HG02642 (cell line): ENCODE measurements around the gene TYROBP.
"Not testable (repeated sequence)": the region's sequence is repeated elsewhere in the genome, so short reads cannot be mapped to it uniquely, and the experiment has no call there.

Experiments
- ATAC-seq: cut with Tn5 transposase; IDR thresholded peaks from one replicate; pipeline ENCODE4 v1.9.1; 2021; ENCODE audit warnings: mild to moderate bottlenecking; ENCODE audit not compliant: unreplicated experiment, poor library complexity

Gene TYROBP

GRCh38 chr19:35901854-35902661 lies 6.0 kb downstream of the TYROBP start, which contains the start of gene HCST:
Gene HCST, plus strand, starts transcription at chr19:35902529. Its CDS starts 65 bp downstream, at chr19:35902594.
- no peak for ATAC-seq

DNA sequence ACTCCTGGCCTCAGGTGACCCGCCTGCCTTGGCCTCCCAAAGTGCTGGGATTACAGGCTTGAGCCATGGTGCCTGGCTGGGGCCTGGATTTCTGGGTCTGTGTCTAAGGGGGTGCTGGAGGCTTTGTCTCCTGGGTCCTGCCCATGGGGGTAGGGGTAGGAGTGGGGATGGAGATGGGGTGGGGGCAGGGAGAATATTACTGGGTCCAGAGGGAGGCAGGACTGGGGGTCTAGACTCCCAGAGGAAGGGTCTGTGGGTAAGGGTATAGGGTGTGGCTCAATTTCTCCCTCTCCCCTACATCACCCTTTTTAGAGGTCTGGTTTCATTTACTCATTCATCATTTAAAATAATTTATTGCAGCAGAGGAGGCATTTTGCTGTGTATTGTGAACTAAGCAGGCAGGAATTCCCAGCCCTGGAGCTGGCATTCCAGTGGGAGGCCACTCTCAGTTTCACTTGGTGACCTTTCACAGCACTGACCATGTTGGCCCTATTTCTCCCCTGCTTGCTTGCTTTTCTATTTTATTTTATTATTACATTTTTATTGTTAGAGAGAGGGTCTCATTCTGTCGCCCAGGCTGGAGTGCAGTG lies 6.9 kb downstream of the TYROBP start:
- no peak for ATAC-seq

GRCh38 chr19:35899547-35900214 lies 8.4 kb downstream of the TYROBP start:
- ATAC-seq, result peak; percentile 51

GRCh38 chr19:35898499-35898809 lies 9.6 kb downstream of the TYROBP start:
- ATAC-seq, result no peak

DNA sequence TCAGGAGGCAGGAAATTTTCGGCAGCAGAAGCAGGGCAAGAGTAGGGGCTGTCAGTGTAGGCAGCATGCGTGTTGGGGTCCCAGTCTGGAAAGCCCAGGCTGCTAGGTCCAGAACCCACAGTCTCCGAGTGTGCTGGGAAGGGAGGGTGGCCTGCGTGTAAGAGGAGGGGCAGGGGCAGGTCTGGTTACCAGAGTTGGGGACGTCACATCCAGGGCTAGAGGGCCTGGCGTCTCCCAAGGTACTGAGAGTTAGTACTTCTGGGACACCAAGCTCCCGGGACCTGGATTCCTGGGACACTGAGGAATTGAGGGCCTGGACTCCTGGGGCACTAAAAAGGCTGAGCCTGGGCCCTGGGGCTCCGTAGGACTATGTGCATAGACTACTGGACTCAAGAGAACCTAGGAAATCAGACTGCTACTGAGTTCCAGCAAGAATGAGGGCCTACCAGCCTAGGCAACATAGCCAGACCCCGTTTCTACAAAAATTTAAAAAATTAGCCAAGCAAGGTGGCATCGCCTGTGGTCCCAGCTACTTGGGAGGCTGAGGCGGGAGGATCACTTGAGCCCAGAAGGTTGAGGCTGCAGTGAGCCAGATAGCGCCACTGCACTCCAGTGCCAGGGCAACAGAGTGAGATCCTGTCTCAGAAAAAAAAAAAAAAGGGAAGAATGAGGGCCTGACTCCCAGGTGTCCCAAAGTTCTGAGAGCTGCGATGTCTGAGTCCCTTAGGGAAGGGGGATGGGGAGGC lies 10.2 kb downstream of the TYROBP start:
- ATAC-seq, result no peak

DNA sequence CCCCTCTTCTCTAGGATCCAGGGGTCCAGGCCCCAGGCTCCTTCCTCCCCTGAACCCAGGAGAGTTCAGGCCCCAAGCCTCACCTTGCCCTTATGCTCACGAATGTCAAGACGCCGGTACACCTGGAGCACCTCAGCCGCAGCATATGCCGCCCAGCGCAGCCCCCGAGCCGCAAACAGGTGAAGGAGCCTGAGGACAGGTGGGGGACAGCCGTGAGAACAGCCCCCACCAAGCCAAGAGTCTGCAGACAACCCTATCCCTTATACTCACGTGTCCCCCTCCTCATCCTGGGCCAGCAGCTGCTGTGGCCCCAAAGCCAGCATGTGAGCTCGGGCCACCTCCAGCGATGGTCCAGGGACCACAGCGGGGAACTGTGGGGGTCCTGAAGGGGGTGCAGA lies 11.5 kb downstream of the TYROBP start:
- no peak for ATAC-seq

- no peak for ATAC-seq
These were observed 12.0 kb downstream of the TYROBP start for GRCh38 chr19:35895911-35896642.

GRCh38 chr19:35894342-35894741 lies 13.8 kb downstream of the TYROBP start:
- no peak for ATAC-seq

DNA sequence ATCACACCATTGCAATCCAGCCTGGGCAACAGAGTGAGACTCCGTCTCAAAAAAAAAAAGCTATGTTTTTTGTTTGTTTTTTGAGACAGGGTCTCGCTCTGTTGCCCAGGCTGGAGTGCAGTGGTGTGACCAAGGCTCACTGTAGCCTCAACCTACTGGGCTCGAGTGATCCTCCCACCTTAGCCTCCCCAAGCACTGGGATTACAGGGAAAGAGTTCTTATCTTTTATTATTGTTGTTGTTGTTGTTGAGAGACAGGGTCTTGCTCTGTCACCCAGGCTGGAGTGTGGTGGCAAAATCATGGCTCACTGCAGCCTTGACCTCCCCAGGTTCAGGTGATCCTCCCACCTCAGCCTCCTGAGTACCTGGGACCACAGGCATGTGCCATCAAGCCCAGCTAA lies 16.3 kb downstream of the TYROBP start:
- not testable (repeated sequence) for ATAC-seq

DNA sequence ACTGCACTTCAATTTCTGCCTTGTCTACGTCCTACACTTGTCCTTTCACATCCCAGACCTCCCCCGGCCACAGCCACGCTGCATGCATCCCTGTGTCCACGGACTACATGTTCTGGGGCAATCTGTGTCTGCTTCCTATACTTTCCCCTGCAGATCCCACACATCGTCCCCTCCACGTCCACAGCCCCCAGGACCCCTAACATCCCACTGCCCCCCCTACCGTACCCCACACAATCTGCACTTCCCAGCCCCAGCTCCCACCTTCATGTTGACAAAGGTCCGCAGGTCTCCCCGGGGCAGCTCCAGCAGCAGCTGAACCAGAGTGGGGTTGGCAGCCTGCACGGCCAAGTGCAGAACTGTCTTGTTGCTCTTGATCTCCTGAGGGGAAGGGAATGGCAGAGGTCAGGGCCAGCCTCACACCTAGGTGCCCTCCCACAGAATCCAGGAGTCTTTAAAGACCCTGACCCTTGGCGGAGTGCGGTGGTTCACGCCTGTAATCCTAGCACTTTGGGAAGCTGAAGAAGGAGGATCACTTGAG lies 17.9 kb downstream of the TYROBP start:
- no peak for ATAC-seq

GRCh38 chr19:35889370-35890112 lies 18.6 kb downstream of the TYROBP start:
- no peak for ATAC-seq

DNA sequence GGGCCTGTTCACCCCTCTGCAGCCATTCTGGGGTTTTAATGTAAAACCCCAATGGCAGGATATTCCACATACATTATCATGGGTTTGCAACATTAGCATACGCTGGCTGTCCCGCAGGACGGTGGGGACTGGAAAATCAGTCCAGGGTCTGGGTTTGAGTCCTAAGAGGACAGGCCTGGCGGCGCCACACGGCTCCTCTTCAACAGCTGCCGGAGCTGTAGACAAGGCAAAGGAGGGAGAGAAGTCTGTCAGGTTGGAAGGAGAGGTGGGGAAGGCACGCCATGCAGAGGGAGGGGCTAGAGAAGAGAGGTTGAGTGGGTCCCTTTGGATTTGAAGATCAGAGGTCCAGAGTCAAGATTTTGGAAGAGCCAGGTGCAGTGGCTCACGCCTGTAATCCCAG lies 19.7 kb downstream of the TYROBP start:
- ATAC-seq, result no peak

GRCh38 chr19:35887197-35887596 lies 20.9 kb downstream of the TYROBP start:
- ATAC-seq, result no peak

GRCh38 chr19:35885904-35886303 lies 22.2 kb downstream of the TYROBP start:
- ATAC-seq, result no peak

DNA sequence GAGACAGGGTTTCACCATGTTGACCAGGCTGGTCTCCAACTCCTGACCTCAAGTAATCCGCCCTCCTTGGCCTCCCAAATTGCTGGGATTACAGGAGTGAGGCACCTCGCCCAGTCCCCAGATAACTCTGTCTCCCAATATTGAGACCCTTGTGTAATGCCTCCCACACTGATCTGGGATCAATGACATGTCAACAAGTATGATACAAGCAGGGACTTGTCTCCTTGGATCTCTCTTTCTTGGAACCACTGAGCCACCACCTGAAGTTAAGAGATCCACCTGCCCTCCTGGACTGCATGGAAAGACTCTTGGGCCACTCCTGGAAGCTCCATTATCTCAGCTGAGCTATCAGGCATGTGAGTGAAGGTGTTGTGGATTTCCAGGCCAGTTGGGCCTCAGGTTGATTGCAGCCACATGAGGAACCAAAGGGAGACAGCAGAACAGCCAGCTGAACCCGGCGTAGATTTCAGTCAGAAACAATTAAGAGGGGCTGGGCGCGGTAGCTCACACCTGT lies 22.8 kb downstream of the TYROBP start:
- ATAC-seq, result no peak

DNA sequence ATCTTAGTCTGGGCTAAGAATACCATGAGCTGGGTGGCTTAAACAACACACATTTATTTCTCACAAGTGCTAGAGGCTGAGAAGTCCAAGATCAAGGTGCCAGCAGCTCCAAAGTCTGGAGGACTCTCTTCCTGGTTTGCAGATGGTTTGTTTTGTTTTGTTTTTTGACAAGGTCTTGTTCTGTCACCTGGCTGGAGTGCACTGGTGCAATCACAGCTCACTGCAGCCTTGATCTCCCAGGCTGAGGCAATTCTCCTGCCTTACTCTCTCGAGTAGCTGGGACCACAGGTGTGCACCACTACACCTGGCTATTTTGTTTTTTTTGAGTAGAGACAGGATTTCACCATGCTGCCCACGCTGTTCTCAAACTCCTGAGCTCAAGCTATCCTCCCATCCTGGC lies 24.2 kb downstream of the TYROBP start:
- no peak for ATAC-seq

DNA sequence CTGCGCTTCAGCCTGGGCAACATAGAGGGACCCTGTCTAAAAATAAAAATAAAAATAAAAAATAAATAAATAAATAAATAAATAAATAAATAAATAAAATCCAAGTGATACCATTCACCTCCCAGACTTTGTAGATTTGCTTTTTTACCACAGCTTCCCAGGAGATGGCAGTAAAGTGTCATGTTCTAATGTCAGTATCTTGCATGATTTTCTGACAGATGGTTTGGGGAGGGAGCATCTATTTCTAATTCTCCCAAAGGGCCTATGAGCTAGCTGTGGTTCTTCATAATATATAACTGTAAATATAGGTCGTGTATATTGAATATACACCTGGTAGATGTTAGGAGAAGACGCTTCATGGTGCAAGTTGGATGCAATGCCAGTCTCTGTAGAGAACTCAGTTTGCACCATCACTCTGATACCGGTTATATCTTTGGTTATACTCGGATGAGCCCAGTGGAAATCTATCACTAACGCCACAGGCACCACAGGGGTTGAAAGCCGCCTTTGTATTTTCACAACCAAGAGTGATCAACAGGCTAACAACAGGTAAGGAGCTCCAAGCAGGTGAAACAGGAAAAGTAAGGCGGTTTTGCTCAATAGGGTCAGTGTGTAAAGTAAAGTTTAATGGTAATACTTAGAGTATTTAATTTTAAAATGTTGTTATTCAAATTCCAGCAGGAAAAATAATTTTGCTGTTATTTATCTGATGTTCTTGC lies 25.8 kb downstream of the TYROBP start:
- ATAC-seq, result no peak

DNA sequence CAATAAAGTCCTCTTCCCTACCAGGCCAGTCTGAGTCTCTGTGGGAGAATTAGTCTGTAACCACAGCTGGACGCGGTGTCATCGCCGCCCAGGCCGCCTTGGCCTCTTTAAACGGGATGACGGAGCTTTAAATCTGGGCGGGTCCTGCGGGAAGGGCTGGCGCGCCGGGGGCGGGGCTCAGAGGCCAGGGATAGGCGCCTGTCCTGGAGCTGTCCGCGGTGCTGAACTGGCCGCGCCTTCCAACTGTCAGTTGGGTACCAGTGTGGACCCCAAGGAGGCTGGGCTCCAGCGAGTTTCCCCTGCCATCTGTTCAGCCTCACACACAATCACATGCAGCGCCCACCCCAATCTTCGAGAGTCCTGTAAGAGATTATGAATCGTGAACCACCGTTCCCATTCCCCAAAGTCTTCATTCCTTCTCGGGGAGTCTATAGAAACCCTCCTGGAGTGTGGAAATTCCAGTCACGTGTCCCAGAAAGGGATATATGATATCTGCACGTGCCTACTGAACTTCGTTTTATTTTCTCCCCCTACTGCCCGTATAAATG lies 28.3 kb downstream of the TYROBP start:
- no peak for ATAC-seq
